Dermis microvascular lymphatic vessel endothelial cell (primary cell): ENCODE results near the gene RWDD2A. TPM values are rescaled to one million over a fixed set of nuclear protein-coding genes. Genes with fewer than 3 reads are reported as not detected.

Experiments
- DNase-seq, 2 donors: peaks; one replicate each; pipeline versions ENCODE4 v3.0.0 to v3.0.0-alpha.2; 2010; ENCODE audit warnings: low read depth in 2 of 2
- total RNA-seq: library from RNA; depleted of rRNA; stranded (reverse); fragments of >200 nt; gene quantifications from 2 replicates; pipeline ENCODE4 v1.2.1, GENCODE V29; 2014

Gene RWDD2A
- total RNA-seq, 1 donor from 2014 or later: 2.4 TPM

GRCh38 chr6:83198486-83199172, 5.5 kb downstream of the RWDD2A start:
- peak in 1 of 2 donors; percentile 64 for DNase-seq

DNA sequence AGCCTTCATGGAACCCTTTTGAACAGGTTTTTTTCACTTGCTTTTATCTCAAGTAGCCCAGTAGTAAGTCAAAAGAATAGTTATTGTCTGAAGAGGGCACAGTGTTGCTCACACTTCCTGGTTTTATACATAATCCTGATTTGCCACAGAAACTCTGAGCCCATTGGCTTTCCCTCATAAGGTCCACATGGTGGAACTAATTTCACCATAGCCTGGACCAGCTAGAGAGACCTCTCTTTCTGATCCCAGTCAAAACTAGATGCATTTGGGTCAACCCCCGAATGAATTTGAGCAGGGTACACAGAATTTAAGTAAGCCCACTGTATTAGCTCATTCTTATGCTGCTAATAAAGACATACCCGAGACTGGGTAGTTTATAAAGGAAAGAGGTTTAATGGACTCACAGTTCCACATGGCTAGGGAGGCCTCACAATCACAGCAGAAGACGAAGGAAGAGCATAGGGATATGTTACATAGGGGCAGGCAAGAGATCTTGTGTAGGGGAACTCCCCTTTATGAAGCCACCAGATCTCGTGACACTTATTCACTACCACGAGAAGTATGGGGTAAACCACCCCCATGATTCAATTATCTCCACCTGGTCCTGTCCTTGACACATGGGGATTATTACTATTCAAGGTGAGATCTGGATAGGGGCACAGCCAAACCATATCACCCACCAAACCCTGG, 6.2 kb downstream of the RWDD2A start:
- DNase-seq: peak in 1 of 2 donors; percentile 44

DNA sequence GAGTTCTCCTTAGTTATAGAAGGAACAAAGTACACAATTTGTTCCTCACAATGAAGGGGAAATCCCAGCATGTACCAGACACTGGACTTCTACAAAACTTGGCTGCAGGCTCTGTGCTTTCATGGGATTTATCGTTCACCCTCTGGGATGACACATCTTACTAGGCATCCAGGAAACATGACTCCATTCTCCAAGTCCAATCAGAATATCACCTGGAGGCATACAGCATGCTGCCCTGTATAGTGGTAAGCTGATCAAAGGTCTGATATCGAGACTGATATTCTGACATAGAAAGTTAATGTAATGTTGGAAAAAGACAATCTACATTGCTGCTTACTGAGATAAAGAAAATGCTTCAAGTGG, 6.7 kb downstream of the RWDD2A start:
- peak in 1 of 2 donors; percentile 82 for DNase-seq

DNA sequence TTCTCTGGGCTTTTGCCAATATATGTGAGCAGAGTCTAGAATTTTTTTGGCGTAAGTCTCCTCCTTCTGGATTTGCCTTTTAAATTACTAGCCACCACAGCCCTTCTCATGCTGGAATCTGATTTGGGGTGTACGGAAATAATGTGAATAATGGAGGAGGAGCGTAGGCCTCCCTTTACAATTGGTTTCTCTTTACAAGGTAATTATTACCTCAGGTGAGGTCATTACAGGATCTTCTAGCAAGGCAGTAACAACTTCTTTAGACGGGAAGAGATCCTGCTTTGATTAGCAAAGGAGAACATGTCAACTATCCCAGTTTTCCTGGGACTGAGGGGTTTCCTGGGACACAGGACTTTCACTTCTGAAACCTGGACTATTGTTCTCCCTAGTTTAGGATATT, 8.9 kb downstream of the RWDD2A start:
- DNase-seq: no peak

DNA sequence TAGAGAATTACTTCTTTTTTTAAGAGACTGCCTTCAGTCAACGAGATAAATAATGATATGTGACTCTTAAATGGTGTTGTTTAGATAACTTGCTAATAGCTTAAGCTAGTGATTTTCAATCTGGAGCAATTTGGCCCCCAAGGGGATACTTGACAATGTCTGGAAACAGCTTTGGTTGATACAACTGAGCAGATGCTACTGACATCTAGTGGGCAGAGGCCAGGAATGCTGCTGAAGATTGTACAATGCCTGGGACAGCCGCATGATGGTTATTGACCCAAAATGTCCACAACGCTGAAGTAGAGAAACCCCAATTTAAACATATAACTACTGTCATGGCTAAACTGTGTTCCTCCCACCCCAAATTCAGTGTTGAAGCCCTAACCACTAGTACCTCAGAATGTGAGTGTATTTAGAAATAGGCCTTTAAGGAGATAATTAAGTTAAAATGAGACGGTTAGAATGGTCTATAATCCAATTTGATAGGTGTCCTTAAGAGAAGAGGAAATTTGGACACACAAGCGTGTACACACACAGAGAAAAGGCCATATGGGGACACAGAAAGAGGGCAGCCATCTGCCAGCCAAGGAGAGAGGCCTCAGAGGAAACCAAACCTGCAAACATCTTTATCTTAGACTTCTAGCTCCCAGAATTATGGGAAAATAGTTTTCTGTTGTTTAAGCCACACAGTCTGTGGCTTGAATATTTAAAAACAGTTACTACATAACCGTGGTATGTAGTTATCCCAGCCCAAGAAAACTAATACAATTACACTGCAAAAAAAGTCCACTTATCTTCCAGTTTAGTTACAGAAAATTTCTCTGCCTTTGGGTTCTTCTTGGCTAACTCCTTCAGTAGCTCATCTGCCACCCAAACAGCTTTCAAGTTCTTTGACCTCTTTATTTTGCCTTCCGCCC, 22.2 kb downstream of the RWDD2A start:
- DNase-seq: peak; percentile 64 to 82

- no peak for DNase-seq
Observed at GRCh38 chr6:83216806-83217205, 23.6 kb downstream of the RWDD2A start.

DNA sequence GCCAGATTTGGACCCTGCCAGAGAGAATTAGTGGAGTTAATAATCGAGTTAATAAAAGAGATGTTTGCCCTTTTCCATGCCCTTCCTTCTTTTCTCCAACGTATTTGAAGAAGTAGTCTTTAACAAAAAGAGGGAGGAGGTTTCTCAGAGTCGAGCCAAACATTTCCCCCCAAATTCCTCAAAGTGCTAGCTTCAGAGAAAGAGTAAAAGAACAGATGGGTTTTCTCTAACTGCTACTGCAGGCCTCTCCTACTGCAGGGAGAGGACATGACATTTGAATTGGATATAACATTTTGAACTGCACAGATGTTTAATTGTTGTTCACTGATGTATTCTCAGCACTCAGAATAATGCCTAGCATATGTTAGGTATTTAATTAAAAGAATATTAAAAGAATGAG, 25.5 kb downstream of the RWDD2A start:
- no peak for DNase-seq

- DNase-seq: no peak
Observed at GRCh38 chr6:83220121-83220520, 27.0 kb downstream of the RWDD2A start.

- DNase-seq: no peak
Observed at GRCh38 chr6:83221276-83221675, 28.1 kb downstream of the RWDD2A start.

DNA sequence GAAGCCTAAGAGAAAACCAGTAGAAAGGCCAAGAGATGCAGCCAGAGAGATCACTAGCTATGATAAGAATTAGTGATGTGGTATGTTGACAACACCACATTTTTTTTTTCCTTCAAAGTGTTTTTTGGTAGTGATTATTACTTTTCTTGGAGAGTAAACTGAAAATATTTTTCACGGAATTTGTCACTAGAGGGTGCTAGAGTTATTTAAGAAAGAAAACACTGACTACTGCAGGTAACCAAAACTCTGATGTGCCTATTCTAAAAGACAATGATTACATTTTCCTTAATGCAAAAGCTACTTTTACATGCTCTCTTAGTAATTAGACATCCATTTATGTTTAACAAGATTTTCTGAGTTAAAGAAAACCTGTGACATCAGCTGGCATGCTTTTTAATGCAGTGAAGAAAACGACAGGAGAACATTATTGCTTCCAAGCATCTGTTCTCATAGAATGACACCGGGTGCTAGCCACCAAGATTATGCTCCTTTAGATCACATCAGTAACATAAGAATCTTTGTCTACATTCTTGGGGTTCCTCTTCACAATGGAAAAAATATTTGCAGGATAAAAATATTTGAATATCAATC, 28.8 kb downstream of the RWDD2A start:
- DNase-seq: peak; percentile 41 to 55

DNA sequence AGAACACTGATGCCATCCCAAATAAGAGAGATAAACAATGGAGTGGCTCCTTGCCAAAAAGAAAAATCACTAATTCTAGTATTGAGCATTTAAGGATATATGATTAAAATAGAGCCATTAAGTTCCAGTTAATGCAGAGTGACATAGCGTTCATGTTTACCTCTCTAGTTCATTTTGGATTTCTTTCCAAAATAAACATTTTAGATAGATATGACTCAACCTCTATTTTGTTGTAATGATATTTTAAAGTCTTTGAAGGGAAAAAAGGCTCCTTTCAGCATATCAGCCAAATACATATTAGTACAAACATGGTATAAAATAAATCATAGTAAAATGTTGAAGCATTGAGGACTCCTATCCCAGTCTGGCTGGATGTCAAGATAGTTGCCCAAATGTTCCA, 33.4 kb downstream of the RWDD2A start:
- peak in 1 of 2 donors; percentile 30 for DNase-seq

DNA sequence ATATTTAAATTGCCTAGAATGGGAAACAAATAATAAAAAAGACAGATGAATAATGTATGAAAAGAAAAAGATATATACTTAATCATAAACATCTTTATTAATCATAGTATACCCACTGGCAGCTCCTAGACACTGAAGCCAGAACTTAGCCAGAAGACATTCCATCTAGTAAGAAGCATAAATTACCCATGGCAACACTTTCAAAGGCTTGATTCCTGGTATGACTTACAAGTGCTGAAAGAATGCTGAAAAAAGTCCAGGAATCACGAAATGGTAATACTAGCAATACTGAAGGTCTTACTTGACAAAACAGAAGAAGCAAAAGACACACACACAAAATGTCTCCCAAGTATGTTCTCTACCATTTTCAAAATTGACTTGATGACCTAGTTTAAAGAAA, 38.0 kb downstream of the RWDD2A start:
- no peak for DNase-seq

DNA sequence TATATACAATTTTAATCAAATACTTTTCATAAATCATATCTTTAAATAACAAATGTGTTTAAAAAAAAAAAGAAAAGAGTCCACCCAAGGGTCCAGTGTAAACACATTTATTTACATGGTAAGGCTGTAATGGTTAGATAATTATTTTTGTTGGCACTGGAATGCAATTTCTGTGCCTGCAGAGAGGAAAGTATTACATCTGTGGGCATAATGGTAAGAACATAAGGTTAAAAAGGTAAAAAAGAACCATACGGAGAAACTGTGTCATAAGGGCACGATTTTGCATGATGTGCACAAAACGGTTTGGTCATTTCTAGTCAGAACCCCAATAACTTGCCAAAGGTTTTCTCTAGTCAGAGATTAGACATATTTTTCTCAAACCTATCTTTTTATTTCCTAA, 54.3 kb downstream of the RWDD2A start:
- peak; percentile 32 to 60 for DNase-seq

Other genes starting within 250 kb of the RWDD2A start
- gene UBE3D, start 127.5 kb upstream of the RWDD2A start, total RNA-seq: 2.4 and 2.6 TPM in 2 replicates
- 13.0 and 16.2 TPM in 2 replicates for gene DOP1A, start 125.7 kb upstream of the RWDD2A start, total RNA-seq
- gene PGM3, start 92 bp upstream of the RWDD2A start, total RNA-seq: 57.6 and 77.8 TPM in 2 replicates
- 3.8 and 7.6 TPM in 2 replicates for gene ME1, start 237.7 kb downstream of the RWDD2A start, total RNA-seq